Loucy (cell line): ENCODE measurements around the gene SPRYD3.
"Not testable (repeated sequence)": the region's sequence is repeated elsewhere in the genome, so short reads cannot be mapped to it uniquely, and the experiment has no call there.

Source experiments
- H2AFZ ChIP-seq: fragments of 200-600 bp; sonication (generic); 2 replicates; pipeline ENCODE4 v1.6.0; 2016; ENCODE audit warnings: antibody characterized with exemption, mild to moderate bottlenecking, low read length, moderate library complexity
- H3F3A ChIP-seq: fragments of 200-600 bp; 2 replicates; pipeline ENCODE4 v1.6.0; 2016; ENCODE audit warnings: antibody characterized with exemption, low read depth, mild to moderate bottlenecking
- H3K27me3 ChIP-seq: fragments of 200-600 bp; sonication (generic); 2 replicates; pipeline ENCODE4 v1.6.1; 2014; ENCODE audit warnings: low read length, mild to moderate bottlenecking; ENCODE audit not compliant: insufficient read depth, poor library complexity, severe bottlenecking
- H3K36me3 ChIP-seq: fragments of 200-600 bp; sonication (generic); 2 replicates; pipeline ENCODE4 v1.6.1; 2016; ENCODE audit warnings: low read length; ENCODE audit not compliant: insufficient read depth
- H3K4me1 ChIP-seq: fragments of 200-600 bp; sonication (generic); 2 replicates; pipeline ENCODE4 v1.5.1; 2014; ENCODE audit warnings: low read length, mild to moderate bottlenecking; ENCODE audit not compliant: insufficient read depth, poor library complexity, severe bottlenecking
- H3K4me2 ChIP-seq: fragments of 200-600 bp; sonication (generic); 2 replicates; pipeline ENCODE4 v1.6.0; 2014; ENCODE audit warnings: antibody characterized with exemption, low read length, low read depth, mild to moderate bottlenecking; ENCODE audit not compliant: poor library complexity, severe bottlenecking
- H3K4me3 ChIP-seq: fragments of 200-600 bp; sonication (generic); 2 replicates; pipeline ENCODE4 v1.5.1; 2014; ENCODE audit warnings: low read length, mild to moderate bottlenecking, mixed read lengths; ENCODE audit not compliant: poor library complexity, severe bottlenecking
- H3K79me2 ChIP-seq: fragments of 200-600 bp; sonication (generic); 2 replicates; pipeline ENCODE4 v1.6.1; 2014; ENCODE audit warnings: low read length; ENCODE audit not compliant: insufficient read depth
- H3K9ac ChIP-seq: fragments of 200-600 bp; sonication (generic); 2 replicates; pipeline ENCODE4 v1.6.0; 2014; ENCODE audit warnings: mild to moderate bottlenecking, low read depth, low read length, moderate library complexity; ENCODE audit not compliant: poor library complexity, severe bottlenecking
- H3K9me2 ChIP-seq: fragments of 200-600 bp; sonication (generic); replicated peaks from 2 replicates; pipeline ENCODE4 v1.6.1; 2016; ENCODE audit warnings: low read depth, low read length, mixed read lengths
- H3K9me3 ChIP-seq: fragments of 200-600 bp; sonication (generic); 2 replicates; pipeline ENCODE4 v1.6.1; 2014; ENCODE audit warnings: mild to moderate bottlenecking, antibody characterized with exemption, low read length, low read depth; ENCODE audit not compliant: insufficient read depth
- H4K20me1 ChIP-seq: fragments of 200-600 bp; sonication (generic); 2 replicates; pipeline ENCODE4 v1.6.0; 2014; ENCODE audit warnings: antibody characterized with exemption, low read length, mild to moderate bottlenecking; ENCODE audit not compliant: insufficient read depth, poor library complexity, severe bottlenecking
- EZH2phosphoT487 ChIP-seq: fragments of 200-600 bp; IDR thresholded peaks from 2 replicates; pipeline ENCODE4 v1.6.1; 2018; ENCODE audit warnings: antibody characterized with exemption, mild to moderate bottlenecking, moderate library complexity, borderline replicate concordance
- TF ChIP-seq, protein P1 (sequence below): fragments of 200-600 bp; sonication (generic); conservative IDR thresholded peaks from 2 replicates; pipeline ENCODE4 v1.5.1; 2014; ENCODE audit warnings: mild to moderate bottlenecking, antibody characterized with exemption, low read length

Gene SPRYD3

DNA sequence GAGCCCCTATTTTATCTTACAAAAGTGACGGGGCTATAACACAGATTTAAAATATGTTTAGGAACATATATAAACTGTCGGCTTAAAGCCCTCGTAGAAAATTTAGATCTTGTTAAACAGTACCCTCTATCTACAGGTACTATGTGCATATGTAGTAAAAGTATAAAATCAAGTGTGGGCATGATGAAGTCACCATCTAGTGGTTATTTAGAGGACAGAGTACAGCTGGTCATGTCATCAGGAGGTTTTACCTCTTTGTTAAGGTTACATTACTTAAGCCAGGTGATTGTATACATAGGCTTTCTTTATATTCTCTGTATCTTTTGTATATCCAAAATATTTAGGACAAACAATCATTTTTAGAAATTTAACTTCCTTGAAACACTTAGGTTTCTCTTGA is 47.6 kb downstream of the SPRYD3 start:
- Histone ChIP-seq H3K4me2 (no peak overlapping the region), H3K27me3 (no peaks in the 10 kb centered on the region), H3K4me3 (no peak overlapping the region), H3K36me3 (peaks cover 83% of the 10 kb centered on the region), H3F3A (no peaks in the 10 kb centered on the region), H3K9me3 (no peaks in the 10 kb centered on the region), H3K4me1 (no peaks in the 10 kb centered on the region), H3K79me2 (no peaks in the 10 kb centered on the region), H3K9me2 (no peaks in the 10 kb centered on the region), H2AFZ (no peak overlapping the region), H3K9ac (no peak overlapping the region), H4K20me1 (peaks cover 3% of the 10 kb centered on the region)
- TF ChIP-seq, protein P1, sequence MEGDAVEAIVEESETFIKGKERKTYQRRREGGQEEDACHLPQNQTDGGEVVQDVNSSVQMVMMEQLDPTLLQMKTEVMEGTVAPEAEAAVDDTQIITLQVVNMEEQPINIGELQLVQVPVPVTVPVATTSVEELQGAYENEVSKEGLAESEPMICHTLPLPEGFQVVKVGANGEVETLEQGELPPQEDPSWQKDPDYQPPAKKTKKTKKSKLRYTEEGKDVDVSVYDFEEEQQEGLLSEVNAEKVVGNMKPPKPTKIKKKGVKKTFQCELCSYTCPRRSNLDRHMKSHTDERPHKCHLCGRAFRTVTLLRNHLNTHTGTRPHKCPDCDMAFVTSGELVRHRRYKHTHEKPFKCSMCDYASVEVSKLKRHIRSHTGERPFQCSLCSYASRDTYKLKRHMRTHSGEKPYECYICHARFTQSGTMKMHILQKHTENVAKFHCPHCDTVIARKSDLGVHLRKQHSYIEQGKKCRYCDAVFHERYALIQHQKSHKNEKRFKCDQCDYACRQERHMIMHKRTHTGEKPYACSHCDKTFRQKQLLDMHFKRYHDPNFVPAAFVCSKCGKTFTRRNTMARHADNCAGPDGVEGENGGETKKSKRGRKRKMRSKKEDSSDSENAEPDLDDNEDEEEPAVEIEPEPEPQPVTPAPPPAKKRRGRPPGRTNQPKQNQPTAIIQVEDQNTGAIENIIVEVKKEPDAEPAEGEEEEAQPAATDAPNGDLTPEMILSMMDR: peak; percentile 16; the same call in 1 of the 2 replicates
- no peak for TF ChIP-seq EZH2phosphoT487

DNA sequence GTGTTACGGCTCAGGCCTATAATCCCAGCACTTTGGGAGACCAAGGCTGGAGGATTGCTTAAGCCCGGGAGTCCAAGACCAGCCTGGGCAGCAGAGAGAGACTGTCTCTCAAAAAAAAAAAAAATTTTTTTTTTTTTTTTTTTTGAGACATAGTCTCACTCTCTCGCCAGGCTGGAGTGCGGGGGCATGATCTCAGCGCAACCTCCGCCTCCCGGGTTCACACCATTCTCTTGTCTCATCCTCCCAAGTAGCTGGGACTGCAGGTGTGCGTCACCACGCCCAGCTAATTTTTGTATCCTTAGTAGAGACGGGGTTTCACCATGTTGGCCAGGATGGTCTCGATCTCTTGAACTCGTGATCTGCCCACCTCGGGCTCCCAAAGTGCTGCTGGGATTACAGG is 52.2 kb downstream of the SPRYD3 start:
- not testable (repeated sequence) for H3K4me3 ChIP-seq, H3K4me1 ChIP-seq, H3K27me3 ChIP-seq, H3K79me2 ChIP-seq, H3K9ac ChIP-seq, H3F3A ChIP-seq, H3K4me2 ChIP-seq, H3K9me2 ChIP-seq, H3K9me3 ChIP-seq, H2AFZ ChIP-seq
- Histone ChIP-seq H4K20me1 (peaks cover 13% of the 10 kb centered on the region), H3K36me3 (peaks cover 89% of the 10 kb centered on the region)

DNA sequence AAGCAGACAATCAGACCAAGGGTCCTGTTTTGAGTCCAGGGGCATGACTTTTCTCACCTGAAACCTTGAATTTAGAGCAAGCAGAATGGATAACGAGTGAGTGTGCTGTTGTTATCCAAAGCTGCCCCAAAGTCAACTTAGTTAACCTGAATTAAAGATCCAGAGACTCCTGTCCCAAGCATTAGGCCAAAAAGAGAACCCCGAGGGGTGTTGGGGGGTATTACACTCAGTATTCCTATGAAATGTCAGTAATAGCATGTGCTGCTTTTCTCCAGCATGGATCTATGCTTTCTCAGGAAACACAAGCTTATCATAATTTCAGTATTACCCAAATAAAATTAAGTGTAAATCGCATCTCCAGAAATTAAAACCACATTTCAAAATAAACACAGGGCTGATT is 53.9 kb downstream of the SPRYD3 start:
- Histone ChIP-seq H2AFZ (no peak overlapping the region), H3K9ac (no peak overlapping the region), H3K79me2 (peaks cover 7% of the 10 kb centered on the region), H3K9me2 (no peaks in the 10 kb centered on the region), H3K9me3 (no peaks in the 10 kb centered on the region), H3K27me3 (no peaks in the 10 kb centered on the region), H4K20me1 (peaks cover 18% of the 10 kb centered on the region), H3K4me3 (no peak overlapping the region), H3K36me3 (peaks cover 89% of the 10 kb centered on the region), H3K4me1 (no peaks in the 10 kb centered on the region), H3F3A (no peaks in the 10 kb centered on the region), H3K4me2 (no peak overlapping the region)
- TF ChIP-seq EZH2phosphoT487: no peak
- TF ChIP-seq, protein P1: no peak

DNA sequence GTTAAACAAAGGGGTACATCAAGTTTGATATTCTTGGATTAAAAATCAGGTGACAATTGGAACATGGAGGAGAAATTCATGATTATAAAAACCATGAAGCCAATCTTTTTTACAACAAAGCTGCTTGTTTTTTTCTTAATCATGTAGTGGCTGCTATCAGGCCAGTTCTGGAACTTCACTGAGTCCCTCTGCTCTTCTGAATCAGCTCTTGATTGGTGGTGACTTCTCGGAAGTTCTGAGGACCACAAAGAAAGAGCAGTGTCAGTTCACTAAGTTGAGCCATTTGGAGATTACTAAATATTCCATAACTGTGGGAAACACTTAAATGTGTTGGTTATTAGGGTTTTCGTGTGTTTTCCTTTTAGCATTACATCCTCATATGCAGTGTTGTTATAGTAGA is 64.5 kb downstream of the SPRYD3 start:
- H3K36me3 ChIP-seq: peaks cover 45% of the 10 kb centered on the region
- H3K9me2 ChIP-seq: no peaks in the 10 kb centered on the region
- no peaks in the 10 kb centered on the region for H3K27me3 ChIP-seq
- peaks cover 77% of the 10 kb centered on the region for H4K20me1 ChIP-seq
- H3K4me3 ChIP-seq: no peak overlapping the region
- H3K9me3 ChIP-seq: no peaks in the 10 kb centered on the region
- no peak for TF ChIP-seq EZH2phosphoT487
- TF ChIP-seq, protein P1: no peak
- no peak overlapping the region for H3K9ac ChIP-seq
- H3K4me2 ChIP-seq: no peak overlapping the region
- H2AFZ ChIP-seq: no peak overlapping the region
- H3K4me1 ChIP-seq: peaks cover 32% of the 10 kb centered on the region
- H3K79me2 ChIP-seq: peaks cover 83% of the 10 kb centered on the region
- H3F3A ChIP-seq: 0 out of 2 replicates have a peak, but pooled peaks cover 3% of the 10 kb centered on the region
